Ovary (tissue), 9 donors: ENCODE measurements around the gene NPIPA8. TPM values are rescaled to one million over a fixed set of nuclear protein-coding genes. Genes with fewer than 3 reads are reported as not detected.
"Not testable (repeated sequence)": the region's sequence is repeated elsewhere in the genome, so short reads cannot be mapped to it uniquely, and the experiment has no call there.

Source experiments
- DNase-seq, 5 donors: peaks; one replicate each; pipeline ENCODE4 v3.0.0-alpha.2; 2019 to 2020
- H3K27ac ChIP-seq, 2 donors: fragments of 200-600 bp; one replicate each; pipeline versions ENCODE4 v1.5.1 to v1.8.0; 2019 to 2022
- H3K27me3 ChIP-seq: fragments of 200-600 bp; one replicate; pipeline ENCODE4 v1.8.0; 2022
- H3K36me3 ChIP-seq: fragments of 200-600 bp; sonication (generic); one replicate; pipeline ENCODE4 v1.5.1; 2019
- H3K4me1 ChIP-seq: one replicate; pipeline ENCODE4 v1.8.1; 2013; ENCODE audit warnings: mild to moderate bottlenecking, moderate library complexity; ENCODE audit not compliant: insufficient read depth
- H3K4me3 ChIP-seq: fragments of 200-600 bp; sonication (generic); one replicate; pipeline ENCODE4 v1.5.1; 2017
- H3K9me3 ChIP-seq, 2 donors: fragments of 200-600 bp in 1 of 2; sonication (generic) in 1 of 2; one replicate each; pipeline versions ENCODE4 v1.5.1 to v1.8.1; 2013 to 2019; ENCODE audit warnings: mild to moderate bottlenecking in 1 of 2, moderate library complexity in 1 of 2
- WGBS, 3 donors: extraction: QIAGEN DNeasy Blood & Tissue Kit in 1 of 3; methylation state at CpG; one replicate each; pipeline versions ENCODE4 v1.1.5 to v1.1.7; 2013 to 2017; 5-methylcytosine and 5-hydroxymethylcytosine counted together
- intact Hi-C, 4 donors: fragments of 100-400 bp; cut with DNase I; formaldehyde crosslinking; loops; one replicate each; pipeline versions ENCODE4 v1.11.0 to v1.15.1; 2022 to 2023
- microRNA-seq, 3 donors: library from miRNA; unstranded; fragments of <30 nt; microRNA quantifications; one replicate each; pipeline versions ENCODE4 to v1.2.0, GENCODE V29; 2019 to 2020
- polyA plus RNA-seq, 2 donors: library from polyadenylated mRNA; stranded (reverse); fragments of 200-250 nt in 1 of 2; fragments of 350-450 nt in 1 of 2; fragmentation: Illumina TruSeq in 1 of 2; extraction: RNeasy Lipid Tissue Mini Kit (QIAGEN cat#74804) in 1 of 2; gene quantifications; one replicate each; pipeline ENCODE4 v1.2.3, GENCODE V29; 2013 to 2014
- small RNA-seq: library from RNA; depleted of rRNA; stranded (forward); fragments of <200 nt; gene quantifications from one replicate; pipeline ENCODE3, GENCODE V24; 2016
- total RNA-seq, 7 donors: library from RNA; depleted of rRNA in 2 of 7; stranded (reverse); fragments of >200 nt in 2 of 7; fragmentation: NEBNext Ultra II Directional in 3 of 7; extraction: Animal tissue kit (Norgen Biotek cat#: 25700) in 3 of 7; gene quantifications; one replicate each; pipeline versions ENCODE4 v1.1.0 to v1.2.4, GENCODE V29; 2016 to 2023
- donor health status: DM: no; HTN: no; CAD: no; lungs with moderate emphysema.
- donor health status: DM: no; HTN: no; CAD: no.
- donor health status: Bipolar disorder and iron deficiency.
- donor health status: DM: yes; HTN: yes; CAD: no.
- donor health status: DM: no; HTN: no; CAD: no.
- donor health status: DM: yes; HTN: yes; CAD: no.

NPIPA8 gene
- total and polyA plus RNA-seq, 9 donors, result 0.25 to 41.5 (median 2.2) TPM; not detected in 1

DNA sequence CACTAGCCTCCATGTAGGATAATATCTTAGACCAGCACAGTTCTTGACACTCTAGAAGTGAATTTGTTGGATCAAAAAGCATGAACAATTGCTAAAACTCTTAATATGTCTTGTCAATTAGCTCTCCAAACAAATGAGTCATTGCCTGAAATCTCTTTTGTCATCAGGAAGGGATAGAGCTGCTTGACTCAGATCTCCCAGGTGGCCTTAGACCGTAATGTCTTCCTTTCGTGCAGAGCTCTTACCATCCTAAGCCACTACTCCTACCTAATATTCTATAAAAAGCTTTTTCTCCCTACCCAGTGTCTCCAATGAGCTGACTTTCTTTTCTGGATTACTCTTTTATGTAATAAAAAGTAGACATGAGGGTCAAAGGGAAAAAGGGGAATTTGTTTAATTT lies 66.4 kb downstream of the NPIPA8 start:
- H3K4me1 ChIP-seq, H3K9me3 ChIP-seq, H3K27me3 ChIP-seq, H3K27ac ChIP-seq, H3K36me3 ChIP-seq, intact Hi-C loops, DNase-seq, H3K4me3 ChIP-seq: not testable (repeated sequence)
- 50 to 88% (median 83%) methylated on average over 2 of the region's 2 CpGs for WGBS, 3 donors

Small RNA genes within 50 kb of the gene (microRNA-seq; reads per million reads assigned to microRNA genes)
- gene MIR6511A4 (0 reads per million in 3 donors), gene MIR6770-3 (0 reads per million in 3 donors)

Small RNA genes within 50 kb of the gene (small RNA-seq; reads per million reads assigned to genes)
- not detected for gene AC126755.6
- not detected for gene MIR6511A4
- not detected for gene MIR6770-3

Other genes starting within 250 kb of the NPIPA8 start
- gene NOMO2, start 225.4 kb upstream of the NPIPA8 start, total RNA-seq, result 10 to 100 TPM; 29.1 to 72.5 (median 56.4) TPM
- gene NOMO2, start 225.4 kb upstream of the NPIPA8 start, polyA plus RNA-seq, result 100 to 1,000 TPM in 1 of 2 donors, 10 to 100 TPM in 1; 45.3 to 175 TPM